BE2C (cell line): Measurements from ENCODE around the gene PACSIN2.

Experiments
- DNase-seq: peaks from one replicate; pipeline ENCODE4 v3.0.0-alpha.2; 2020
- H3K27me3 ChIP-seq: fragments of 250-450 bp; sonication (Bioruptor Pico); 2 replicates; pipeline ENCODE4 v1.5.1; 2020; ENCODE audit warnings: mild to moderate bottlenecking
- H3K36me3 ChIP-seq: fragments of 250-450 bp; sonication (Bioruptor Pico); 2 replicates; pipeline ENCODE4 v1.5.1; 2020; ENCODE audit warnings: mild to moderate bottlenecking
- H3K4me1 ChIP-seq: fragments of 250-450 bp; sonication (Bioruptor Pico); 2 replicates; pipeline ENCODE4 v1.5.1; 2020
- H3K4me3 ChIP-seq: 2 replicates; pipeline ENCODE4 v1.5.1; 2011; ENCODE audit warnings: low read depth, low read length
- H3K9me3 ChIP-seq: fragments of 250-450 bp; sonication (Bioruptor Pico); 2 replicates; pipeline ENCODE4 v1.5.1; 2020
- TF ChIP-seq, protein P1 (sequence below): IDR thresholded peaks from 2 replicates; pipeline ENCODE4 v1.5.1; 2012; ENCODE audit warnings: mild to moderate bottlenecking, low read depth, low read length

The PACSIN2 gene

DNA sequence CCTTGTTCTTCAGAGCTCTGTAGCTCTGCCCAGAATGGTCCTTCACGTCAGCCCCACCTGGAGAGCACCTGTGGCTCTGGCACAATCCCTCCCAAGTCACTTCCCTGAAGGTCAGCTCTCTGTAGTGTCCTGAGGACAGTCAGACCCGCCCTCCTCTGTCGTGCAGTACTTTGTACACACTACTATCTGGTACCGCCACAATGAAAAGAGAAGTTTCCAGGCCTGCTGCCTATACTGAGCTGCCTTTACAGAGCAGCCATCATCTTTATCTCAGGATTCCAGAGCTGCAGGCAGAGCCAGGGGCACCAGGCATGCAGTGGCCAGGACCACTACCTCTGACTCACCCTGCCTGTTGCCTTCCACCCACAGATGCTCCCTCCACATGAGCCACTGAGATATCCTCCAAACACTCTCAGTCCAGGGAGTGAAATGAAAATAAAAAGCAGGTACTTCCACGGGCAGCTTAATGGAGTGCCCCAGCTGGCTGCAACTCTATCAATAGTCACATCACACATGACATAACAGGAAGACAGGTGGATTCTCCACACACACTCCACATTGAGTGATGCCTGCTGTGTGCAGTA is 7.3 kb downstream of the PACSIN2 start:
- H3K9me3 ChIP-seq: no peaks in the 10 kb centered on the region
- H3K4me1 ChIP-seq: peaks cover 17% of the 10 kb centered on the region
- TF ChIP-seq, protein P1, sequence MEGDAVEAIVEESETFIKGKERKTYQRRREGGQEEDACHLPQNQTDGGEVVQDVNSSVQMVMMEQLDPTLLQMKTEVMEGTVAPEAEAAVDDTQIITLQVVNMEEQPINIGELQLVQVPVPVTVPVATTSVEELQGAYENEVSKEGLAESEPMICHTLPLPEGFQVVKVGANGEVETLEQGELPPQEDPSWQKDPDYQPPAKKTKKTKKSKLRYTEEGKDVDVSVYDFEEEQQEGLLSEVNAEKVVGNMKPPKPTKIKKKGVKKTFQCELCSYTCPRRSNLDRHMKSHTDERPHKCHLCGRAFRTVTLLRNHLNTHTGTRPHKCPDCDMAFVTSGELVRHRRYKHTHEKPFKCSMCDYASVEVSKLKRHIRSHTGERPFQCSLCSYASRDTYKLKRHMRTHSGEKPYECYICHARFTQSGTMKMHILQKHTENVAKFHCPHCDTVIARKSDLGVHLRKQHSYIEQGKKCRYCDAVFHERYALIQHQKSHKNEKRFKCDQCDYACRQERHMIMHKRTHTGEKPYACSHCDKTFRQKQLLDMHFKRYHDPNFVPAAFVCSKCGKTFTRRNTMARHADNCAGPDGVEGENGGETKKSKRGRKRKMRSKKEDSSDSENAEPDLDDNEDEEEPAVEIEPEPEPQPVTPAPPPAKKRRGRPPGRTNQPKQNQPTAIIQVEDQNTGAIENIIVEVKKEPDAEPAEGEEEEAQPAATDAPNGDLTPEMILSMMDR: no peak
- DNase-seq: peak; percentile 71
- H3K4me3 ChIP-seq: no peak overlapping the region
- no peaks in the 10 kb centered on the region for H3K36me3 ChIP-seq
- no peaks in the 10 kb centered on the region for H3K27me3 ChIP-seq

DNA sequence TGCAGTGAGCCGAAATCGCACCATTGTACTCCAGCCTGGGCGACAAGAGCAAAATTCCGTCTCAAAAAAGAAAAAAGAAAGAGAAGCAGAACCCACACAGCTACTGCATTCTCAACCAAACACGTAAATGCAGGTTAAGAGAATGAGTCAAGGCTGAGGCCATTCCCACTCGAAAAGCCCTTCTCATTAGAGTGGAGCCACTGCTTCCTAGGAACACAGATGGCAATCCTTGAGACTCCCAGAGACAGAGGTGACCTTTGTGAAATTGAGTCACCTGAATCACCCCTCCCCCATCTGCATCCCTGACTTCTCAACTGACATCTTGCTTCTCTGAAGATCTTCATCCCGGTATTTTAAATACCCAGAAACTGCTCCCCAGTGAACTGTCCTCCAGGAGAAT is 8.2 kb downstream of the PACSIN2 start:
- H3K4me3 ChIP-seq: no peak overlapping the region
- H3K36me3 ChIP-seq: no peaks in the 10 kb centered on the region
- no peaks in the 10 kb centered on the region for H3K27me3 ChIP-seq
- TF ChIP-seq, protein P1: no peak
- peaks cover 17% of the 10 kb centered on the region for H3K4me1 ChIP-seq
- DNase-seq: no peak
- no peaks in the 10 kb centered on the region for H3K9me3 ChIP-seq

DNA sequence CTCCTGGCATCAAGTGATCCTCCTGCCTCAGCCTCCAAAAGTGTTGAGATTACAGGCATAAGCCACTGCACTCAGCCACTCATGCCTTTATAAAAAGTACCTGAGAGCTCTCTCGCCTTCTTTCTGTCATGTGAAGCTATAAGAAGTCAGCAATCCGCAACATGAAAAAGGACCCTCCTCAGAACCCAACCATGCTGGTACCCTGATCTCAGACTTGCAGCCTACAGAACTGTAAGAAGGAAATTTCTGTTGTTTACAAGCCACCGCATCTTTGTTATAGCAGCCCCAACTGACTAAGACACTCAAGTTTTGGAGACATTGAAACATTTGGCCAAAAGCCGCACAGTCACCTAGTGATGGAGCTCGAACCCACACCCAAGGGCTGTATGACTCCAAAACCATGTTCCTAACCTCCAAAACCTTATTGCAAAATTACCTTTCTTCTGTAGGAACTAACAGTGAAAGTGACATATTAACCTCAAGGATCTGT is 8.9 kb downstream of the PACSIN2 start:
- Histone ChIP-seq H3K36me3 (no peaks in the 10 kb centered on the region), H3K4me3 (no peak overlapping the region), H3K4me1 (peaks cover 15% of the 10 kb centered on the region), H3K9me3 (no peaks in the 10 kb centered on the region), H3K27me3 (no peaks in the 10 kb centered on the region)
- TF ChIP-seq, protein P1: no peak
- no peak for DNase-seq

DNA sequence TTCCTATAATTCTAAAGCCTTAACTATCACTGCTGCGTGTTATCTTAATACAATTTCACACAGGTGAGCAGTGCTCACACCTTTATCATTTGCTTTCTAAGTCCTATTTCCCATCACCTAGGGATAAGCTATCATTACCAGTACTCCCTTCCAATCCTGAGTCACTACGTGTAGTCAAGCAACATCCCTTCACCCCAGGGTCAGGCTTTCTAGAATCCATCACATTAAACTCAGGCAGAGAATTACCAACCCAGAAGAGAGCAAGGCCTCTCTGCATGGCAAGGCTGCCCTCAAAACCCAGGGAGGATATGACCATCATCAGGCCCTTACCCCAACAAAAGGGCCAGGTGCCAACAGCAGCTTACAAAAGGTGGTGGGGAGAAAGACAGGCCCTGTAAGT is 9.8 kb downstream of the PACSIN2 start:
- Histone ChIP-seq H3K4me1 (peaks cover 14% of the 10 kb centered on the region), H3K4me3 (no peak overlapping the region), H3K9me3 (no peaks in the 10 kb centered on the region), H3K27me3 (no peaks in the 10 kb centered on the region), H3K36me3 (no peaks in the 10 kb centered on the region)
- no peak for DNase-seq
- TF ChIP-seq, protein P1: no peak

DNA sequence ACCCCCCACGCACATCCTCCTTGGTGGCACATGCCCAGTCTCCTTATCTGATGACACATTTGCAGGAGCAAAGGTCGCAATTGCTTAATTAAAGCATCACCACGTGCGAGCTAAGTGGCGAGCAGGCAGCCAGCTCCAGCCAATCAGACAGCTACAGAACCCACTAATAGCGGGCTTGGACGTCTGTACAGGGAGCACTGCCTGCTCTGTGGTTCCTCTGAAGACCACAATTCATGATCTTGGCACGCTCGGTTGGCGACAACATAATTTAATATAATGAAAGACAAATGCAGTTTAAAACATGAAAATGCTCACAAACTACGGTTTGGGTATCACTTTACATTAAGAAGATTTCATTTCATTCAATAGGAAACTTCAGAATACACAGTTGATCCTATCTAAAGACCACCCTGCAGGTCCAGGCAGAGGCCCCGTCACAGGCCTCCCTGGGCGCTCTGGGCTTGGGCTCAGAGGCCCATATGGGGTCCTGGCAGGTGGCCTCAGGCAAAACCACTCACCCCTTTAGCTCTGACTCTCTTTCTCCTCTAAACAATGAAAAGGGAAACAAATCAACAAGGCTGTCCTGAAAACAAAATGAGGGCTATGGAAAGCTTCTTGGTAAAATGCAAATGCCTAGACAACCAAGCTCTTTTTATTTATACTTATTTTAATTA is 10.4 kb downstream of the PACSIN2 start:
- DNase-seq: no peak
- TF ChIP-seq, protein P1: no peak
- no peaks in the 10 kb centered on the region for H3K36me3 ChIP-seq
- no peaks in the 10 kb centered on the region for H3K27me3 ChIP-seq
- no peak overlapping the region for H3K4me3 ChIP-seq
- no peaks in the 10 kb centered on the region for H3K9me3 ChIP-seq
- peaks cover 14% of the 10 kb centered on the region for H3K4me1 ChIP-seq

DNA sequence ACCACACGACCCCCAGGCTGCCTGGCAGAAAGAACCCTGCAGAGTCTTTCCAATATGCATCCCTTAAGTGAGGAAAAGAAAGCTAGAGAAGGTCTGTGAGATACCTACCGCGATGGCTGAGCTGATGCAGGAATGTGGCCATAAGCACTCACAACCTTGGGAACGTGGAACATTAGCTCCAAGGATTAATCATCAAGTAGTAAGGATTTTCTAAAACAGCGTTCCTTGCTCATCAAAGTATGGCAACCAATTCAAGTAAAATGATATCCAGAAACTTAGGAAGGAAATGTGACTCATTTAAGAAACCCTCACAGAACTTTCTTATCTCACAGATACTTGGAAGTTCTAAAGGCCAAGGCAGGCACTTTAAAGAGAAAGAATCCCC is 12.8 kb downstream of the PACSIN2 start:
- no peak for DNase-seq
- Histone ChIP-seq H3K36me3 (no peaks in the 10 kb centered on the region), H3K9me3 (no peaks in the 10 kb centered on the region), H3K4me3 (no peak overlapping the region), H3K4me1 (peaks cover 7% of the 10 kb centered on the region; the same call in 1 of the 2 replicates), H3K27me3 (no peaks in the 10 kb centered on the region)
- TF ChIP-seq, protein P1: no peak
